ENCODE data around the gene ZNF831.

Gene ZNF831

DNA sequence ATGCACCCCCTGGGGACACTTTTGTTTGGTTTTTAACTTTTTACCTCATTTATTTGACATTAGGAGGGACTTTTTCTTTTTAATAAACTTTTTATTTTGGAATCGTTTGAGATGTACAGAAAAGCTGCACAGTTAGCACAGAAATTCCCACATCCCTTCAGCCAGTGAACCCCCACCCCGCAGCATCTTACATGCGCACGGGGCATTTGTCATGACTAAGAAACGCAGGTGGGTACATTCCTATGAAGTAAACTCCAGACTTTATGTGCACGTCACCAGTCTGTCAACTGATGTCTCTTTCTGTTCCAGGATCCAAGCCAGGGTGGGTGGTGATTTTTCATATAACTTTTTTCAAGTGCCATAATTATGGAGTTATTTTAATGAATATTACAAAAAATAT lies 4.9 kb upstream of the ZNF831 start:
- TF ChIP-seq, protein P1, sequence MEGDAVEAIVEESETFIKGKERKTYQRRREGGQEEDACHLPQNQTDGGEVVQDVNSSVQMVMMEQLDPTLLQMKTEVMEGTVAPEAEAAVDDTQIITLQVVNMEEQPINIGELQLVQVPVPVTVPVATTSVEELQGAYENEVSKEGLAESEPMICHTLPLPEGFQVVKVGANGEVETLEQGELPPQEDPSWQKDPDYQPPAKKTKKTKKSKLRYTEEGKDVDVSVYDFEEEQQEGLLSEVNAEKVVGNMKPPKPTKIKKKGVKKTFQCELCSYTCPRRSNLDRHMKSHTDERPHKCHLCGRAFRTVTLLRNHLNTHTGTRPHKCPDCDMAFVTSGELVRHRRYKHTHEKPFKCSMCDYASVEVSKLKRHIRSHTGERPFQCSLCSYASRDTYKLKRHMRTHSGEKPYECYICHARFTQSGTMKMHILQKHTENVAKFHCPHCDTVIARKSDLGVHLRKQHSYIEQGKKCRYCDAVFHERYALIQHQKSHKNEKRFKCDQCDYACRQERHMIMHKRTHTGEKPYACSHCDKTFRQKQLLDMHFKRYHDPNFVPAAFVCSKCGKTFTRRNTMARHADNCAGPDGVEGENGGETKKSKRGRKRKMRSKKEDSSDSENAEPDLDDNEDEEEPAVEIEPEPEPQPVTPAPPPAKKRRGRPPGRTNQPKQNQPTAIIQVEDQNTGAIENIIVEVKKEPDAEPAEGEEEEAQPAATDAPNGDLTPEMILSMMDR (conservative IDR thresholded peaks at IDR 0.05) = no peak
- no peak for TF ChIP-seq ZFX (IDR thresholded peaks at IDR 0.05)
- H3K27ac ChIP-seq = no peak overlapping the region

DNA sequence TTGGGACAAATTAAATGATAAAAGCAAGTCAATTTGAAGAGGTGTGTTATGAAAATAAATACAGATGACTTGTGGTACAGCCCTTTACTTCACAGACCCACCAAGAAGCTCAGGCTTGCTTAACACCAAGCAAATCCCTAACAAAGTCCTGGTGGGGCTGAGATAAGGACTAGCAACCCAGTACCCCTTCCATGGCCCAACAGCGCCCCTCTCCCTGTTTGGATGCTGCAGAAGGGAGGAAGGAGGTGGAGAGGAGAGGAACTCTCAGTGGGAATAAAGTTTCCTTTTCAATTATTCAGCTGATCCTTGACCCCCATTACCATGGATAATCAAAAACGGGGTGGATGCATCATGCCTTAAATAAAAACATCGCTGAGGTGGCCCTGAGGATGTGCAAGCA lies 4.5 kb upstream of the ZNF831 start:
- no peak overlapping the region for H3K27ac ChIP-seq
- no peak for TF ChIP-seq ZFX (IDR thresholded peaks at IDR 0.05)
- TF ChIP-seq, protein P1 (conservative IDR thresholded peaks at IDR 0.05) = no peak

DNA sequence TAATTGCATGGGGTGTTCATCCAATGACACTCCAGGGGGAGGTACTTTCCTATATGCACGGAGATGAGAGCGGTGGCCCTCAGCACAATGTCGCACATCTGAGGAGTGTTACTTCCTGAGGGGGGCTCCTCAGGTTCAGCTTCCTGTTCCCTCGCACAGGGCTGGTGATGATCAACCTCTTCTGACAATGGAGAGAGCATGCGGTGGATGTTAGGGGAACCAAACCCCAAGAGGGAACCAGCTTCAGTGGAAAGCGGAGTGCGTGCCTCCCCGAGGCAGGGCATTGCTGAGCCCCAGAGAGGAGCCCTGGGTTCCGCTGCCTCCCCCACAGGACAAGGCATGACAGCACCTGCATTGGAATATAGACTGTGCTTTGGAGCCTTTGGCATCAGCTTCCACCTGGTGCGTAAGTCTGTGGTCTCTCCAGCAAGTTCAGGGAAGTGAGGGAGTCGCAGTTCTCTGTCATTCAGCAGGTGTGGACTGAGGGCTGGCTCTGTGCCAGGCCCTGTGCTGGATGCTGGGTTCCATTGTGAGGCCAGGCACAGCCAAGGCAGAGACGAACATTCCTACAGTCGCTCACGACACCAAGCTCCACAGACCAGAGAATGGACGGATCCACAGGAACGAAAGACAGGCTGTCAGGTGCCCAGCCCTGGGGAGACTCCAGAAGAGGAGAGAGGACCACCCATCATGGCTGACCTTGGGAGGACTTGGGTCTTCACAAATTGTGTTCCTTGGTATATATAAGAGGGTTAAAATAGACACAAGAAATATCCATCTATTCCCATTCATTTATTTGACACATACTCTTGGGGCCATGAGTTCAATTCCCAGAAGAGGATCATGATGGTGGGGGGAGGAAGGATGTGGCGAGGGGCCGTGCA lies 3.9 kb upstream of the ZNF831 start:
- no peak for TF ChIP-seq ZFX (IDR thresholded peaks at IDR 0.05)
- TF ChIP-seq, protein P1 (conservative IDR thresholded peaks at IDR 0.05) = no peak
- H3K27ac ChIP-seq = no peak overlapping the region

DNA sequence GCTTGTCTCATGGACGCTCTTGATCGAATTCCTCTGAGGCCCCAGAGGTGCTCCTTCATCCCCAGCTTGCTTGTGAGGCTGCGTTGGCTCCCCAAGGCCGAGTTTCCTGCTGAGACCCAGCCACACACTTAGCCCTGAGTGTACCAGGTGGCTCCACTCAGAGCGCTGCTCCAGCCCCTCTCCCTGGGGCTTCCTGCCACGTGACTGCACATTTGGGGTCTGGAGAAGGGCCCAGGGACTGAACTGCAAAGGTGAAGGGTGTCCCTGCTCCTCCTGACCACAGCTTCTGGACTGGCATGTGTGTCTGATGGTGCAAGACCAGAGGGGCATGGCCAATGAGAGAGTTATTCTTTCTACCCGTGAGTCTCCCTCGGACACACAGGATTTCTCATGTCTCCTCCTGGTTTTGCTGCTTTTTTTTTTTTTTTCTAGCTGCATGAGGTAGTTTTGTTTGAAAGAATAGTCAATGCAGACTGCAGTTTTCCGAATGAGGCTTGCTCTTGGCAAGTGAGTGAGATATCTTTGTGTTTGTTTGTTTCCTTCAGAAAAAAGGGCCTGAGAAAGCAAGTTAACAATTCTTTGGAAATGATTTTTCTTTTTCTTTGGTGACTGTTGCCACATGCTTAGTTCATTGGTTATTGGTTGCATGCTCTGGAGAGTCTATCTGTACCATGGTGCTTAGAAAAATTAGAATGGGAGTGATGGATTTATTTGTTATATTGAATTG lies 3.1 kb upstream of the ZNF831 start:
- TF ChIP-seq ZFX (IDR thresholded peaks at IDR 0.05) = no peak
- TF ChIP-seq, protein P1 (conservative IDR thresholded peaks at IDR 0.05) = no peak
- no peak overlapping the region for H3K27ac ChIP-seq

DNA sequence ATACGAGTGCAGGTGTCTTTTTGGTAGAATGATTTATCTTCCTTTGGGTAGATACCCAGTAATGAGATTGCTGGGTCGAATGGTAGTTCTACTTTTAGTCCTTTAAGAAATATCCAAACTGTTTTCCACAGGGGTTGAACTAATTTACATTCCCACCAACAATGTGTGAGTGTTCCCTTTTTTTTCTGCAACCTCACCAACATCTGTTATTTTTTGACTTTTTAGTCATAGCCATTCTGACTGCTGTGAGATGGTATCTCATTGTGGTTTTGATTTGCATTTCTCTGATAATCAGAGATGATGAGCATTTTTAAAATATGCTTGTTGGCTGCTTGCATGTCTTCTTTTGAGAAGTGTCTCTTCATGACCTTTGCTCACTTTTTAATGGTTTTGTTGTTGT lies 1.9 kb upstream of the ZNF831 start:
- TF ChIP-seq ZFX (IDR thresholded peaks at IDR 0.05) = no peak
- TF ChIP-seq, protein P1 (conservative IDR thresholded peaks at IDR 0.05) = no peak
- H3K27ac ChIP-seq = no peak overlapping the region

DNA sequence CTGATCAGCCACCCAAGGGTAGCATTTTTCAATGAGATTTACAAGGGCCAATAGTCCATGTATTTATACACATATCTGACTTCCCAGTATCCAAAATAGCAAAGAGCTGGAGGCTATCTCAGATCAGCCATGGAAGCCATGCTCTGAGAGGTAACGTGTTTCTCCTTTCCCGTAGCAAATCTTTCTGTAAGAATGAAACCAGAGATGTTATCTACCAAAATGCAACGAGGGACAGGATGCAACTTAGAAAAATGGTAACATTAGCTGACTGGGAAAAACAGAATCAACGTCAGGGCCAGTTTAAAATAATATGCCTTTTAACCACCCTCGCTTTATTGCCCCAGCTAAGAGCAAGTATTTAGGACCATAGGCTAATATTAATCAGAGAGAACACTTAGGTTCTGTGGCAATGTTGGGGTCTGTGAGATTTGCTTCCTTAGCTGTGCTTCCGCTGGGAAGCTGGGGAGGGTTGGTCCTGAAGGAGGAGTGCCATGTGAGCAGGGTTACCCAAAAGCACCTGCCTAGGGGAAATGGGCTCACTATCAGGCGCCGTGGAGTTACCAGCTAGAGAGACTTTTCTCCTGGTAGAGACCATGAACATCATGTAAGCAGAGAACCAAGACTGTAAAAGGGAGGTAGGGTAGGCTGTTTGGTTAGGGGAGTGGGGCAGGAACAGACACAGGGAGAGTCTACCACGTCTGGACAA lies 1.2 kb downstream of the ZNF831 start:
- no peak overlapping the region for H3K27ac ChIP-seq
- no peak for TF ChIP-seq ZFX (IDR thresholded peaks at IDR 0.05)
- TF ChIP-seq, protein P1 (conservative IDR thresholded peaks at IDR 0.05) = no peak
